HG02938 (cell line): Measurements from ENCODE around the gene PLEKHH2.

ENCODE experiments used
- ATAC-seq: cut with Tn5 transposase; IDR thresholded peaks from one replicate; pipeline ENCODE4 v1.9.1; 2021; ENCODE audit warnings: mild to moderate bottlenecking, moderate library complexity; ENCODE audit not compliant: unreplicated experiment

PLEKHH2 gene

DNA sequence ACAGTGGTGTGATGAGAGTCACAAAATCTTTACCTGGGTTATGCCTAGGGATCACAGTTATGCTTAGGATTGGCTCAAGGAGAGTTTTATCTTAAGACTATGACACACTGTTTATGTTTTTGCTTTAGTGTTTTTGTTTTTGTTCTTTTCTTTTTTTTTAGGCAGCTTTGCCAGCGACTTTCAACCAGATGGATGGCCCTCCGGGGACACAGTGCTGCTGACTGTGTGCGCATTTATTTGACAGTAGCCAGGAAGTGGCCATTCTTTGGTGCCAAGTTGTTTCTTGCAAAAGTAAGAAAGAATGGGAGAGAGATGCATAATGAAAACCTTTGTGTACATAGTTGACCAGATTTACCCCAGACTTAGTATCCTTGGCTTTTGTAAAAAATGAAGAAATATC is 121.7 kb downstream of the PLEKHH2 start:
- ATAC-seq, result no peak

DNA sequence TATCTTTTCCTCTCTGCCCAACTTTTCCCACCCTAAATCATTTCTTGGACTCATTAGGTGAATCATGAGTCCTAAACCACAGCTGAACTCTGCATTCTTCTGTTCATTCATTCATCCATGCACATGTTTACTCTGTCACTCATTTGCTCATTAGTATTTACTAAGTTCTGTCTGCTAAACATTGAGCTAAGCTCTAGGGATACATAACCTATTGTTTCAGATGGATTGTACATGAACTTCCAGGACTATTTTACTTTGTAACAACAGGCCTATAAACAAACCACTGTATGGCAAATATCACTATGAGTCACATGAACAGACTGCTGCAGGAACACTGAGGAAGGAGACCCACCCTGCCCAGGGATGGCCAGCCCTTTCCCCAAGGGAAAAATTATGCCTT is 122.1 kb downstream of the PLEKHH2 start:
- no peak for ATAC-seq

DNA sequence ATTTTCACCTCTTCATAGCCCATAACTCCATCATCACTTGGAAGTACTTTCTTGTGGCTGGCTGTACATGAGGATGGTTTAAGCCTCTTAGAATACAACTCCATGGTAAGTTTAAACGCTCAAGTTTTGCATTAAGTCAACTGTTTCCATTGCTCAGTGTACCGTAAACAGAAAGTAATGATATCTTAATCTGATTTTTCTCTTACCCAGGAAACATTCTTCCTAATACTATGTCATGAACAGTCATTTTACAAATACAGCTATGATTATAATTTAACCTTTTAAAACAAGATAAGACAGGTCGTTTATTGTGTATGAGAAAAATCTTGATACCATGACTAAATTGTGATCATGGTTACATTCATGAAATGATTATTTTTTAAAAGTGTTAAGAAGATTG is 125.2 kb downstream of the PLEKHH2 start:
- no peak for ATAC-seq

DNA sequence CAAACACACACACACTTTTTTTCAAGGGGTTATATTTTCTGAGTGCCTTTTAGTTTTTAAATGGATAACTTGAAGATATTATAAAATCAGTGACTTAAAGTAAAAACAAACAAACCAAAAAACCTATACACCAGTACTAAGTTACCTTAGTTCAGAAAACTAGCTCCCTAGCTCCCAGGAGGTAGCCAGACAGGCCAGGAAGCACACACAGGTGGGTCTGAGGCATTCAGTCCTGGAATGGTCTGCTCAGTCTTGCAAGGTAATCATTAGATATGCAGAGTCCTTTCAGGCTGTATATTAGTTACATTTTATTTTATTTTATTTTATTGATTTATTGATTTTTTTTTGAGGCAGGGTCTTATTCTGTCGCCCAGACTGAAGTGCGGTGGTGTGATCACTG is 126.0 kb downstream of the PLEKHH2 start:
- ATAC-seq, result no peak

DNA sequence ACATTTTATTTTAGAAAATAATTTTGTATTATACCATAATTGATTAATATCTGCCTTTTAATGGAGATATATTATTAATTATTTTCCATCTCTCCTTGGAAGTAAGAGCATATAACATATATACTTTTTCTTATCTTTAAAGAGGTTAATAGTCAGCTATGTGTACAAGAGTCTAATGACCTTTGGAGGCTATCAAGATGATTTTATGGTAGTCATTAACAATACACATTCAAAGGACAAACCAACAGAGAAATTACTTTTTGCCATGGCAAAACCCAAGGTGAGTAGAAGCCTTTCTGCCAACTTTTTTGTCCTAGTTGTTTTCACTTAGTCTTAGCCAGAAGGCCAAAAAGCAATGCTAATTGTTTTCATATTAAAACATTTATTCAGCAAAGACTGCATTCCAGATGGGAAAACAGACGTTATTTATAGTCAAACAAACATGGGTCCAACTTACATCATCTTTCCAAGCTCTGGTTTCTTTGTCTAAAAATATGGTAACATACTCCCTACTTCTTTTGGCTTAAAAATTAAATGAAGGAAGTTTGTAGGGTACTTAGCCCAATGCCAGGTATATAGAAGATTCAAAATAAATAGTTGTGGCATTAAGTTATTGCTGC is 127.1 kb downstream of the PLEKHH2 start:
- ATAC-seq, result no peak

DNA sequence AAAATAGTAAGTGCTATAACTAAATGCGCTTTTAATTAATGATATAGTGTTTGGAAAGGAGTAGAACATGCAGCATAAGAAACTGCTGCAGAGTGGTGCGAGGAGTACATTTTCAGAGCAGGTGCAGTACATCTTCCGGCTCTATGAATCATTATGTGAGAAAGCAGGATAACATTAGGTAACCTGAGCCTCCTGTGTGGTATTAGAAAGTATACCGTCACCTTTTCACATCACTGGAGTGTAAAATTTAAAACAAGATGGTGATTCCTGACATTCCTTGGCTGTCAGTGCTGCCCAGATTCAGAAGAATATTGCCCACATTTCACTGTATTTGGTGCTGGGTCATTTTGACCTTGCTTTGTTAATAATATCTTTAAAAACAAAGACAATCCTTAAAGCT is 128.9 kb downstream of the PLEKHH2 start:
- no peak for ATAC-seq

DNA sequence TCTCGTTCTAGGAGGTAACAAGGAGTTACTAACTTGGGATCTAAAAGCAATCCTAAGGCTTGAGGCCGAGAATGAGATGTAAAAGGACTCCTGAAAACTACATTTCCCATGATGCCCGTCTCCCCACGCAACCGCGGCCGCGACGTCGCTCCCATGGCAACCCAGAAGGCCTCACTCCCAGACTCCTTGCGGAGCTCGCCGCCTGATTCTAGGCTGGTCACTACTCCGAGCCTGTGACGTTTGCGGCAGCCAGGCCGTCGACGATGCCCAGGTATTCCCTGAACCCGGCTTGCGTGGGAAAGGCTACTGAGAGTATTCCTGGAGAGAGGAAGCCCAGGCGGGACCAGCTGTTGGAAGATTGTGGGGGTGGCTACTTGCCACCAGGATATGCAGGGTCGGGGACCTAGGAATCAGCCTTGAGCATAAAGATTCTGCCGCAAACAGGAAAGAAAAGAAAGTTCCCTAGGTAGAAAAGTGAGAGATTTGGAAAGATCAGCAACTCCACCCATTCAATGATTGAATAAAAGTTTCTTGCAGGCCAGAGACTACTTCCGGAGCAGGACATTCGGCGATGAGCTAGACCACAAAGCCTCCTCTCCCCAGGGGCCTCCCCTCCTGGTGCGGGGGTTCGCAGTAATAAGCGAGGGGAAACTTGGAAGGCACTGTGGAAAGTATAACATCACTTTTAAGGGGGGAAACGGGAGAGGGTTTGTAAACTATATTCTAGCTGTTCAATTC is 137.0 kb downstream of the PLEKHH2 start, which contains the start of gene DYNC2LI1:
Gene DYNC2LI1 (plus strand): TSS at position 164 of the 738 bp plus-strand sequence. CDS start 100 bp downstream, at position 264.
- peak; percentile 99 for ATAC-seq

DNA sequence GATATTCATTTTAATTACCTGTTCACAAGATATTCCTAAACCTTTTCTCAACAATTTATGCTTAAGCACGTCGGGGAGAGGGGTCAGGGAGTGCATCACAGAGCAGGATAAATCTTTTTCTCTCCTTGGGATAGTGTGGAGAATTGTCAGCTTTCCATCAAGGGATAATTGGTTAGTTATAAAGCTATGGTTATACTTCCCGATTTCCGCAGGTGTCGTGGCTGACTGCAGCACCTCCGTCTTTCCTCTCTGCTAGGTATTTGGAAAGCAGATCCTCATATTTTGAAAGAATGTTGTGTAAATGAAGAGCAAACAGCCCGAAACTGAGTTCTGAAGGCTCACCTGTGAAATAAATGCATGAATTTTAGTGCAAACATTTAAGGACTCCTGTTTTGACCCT is 137.6 kb downstream of the PLEKHH2 start:
- no peak for ATAC-seq

DNA sequence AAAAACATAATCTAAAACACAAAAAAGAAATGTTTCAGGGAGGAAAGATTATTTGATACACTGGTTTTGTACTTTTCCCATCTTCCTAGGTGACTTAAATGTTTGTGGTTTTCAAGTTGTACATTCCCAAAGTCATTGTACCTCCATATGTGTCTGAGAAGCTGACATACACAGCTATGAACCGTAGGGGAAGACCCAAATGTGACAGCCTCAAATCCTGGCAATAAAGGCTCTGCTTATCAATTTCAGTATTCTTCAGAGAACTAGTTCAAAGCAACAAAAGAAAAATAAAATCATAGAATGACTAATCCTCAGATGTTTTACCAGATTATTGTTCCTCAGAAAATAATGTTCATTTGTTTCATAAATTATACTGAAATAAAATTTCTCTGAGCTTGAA is 139.3 kb downstream of the PLEKHH2 start:
- ATAC-seq, result no peak

DNA sequence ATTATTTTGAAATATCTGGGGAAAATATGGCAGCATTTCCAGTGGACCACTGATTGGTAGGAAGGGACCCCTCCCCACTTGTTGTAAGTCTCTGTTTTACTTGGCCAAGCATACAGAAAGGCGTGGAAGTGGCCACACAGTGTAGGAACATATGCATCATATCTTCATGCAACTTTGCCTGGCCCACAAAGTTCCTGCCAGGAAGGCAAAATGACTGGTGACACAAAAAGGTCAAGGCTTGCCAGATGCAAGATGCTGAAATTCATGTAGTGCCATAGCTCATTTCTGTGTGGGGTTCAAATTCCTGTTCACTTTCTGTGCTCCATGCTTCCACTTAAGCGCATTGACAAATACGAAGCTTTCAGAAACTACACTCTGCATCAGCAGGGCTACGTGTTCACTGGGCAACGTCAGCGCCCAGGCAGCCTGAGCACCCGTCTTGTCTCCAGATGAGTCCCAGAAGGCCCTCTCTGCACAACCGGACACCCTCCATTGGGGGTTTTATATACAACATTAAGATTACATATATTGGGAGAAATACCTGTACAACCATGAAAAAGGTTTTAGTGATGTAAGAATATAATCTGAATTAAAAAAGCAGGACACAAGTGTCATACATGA is 140.4 kb downstream of the PLEKHH2 start:
- no peak for ATAC-seq

DNA sequence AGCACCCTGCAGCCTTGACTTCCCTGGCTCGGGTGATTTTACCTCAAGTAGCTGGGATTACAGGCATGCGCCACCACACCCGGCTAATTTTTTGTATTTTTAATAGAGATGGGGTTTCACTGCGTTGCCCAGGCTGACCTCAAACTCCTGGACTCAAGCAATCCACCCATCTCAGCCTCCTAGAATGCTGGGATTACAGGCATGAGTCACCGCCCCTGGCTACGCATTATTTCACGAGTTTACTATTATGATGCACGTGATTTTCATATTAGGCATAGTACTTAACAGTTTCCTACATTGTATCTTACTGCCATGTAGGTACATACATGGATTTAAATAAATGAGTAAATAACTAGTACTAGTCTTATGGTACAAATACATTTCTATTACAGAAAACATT is 141.2 kb downstream of the PLEKHH2 start:
- ATAC-seq, result no peak

DNA sequence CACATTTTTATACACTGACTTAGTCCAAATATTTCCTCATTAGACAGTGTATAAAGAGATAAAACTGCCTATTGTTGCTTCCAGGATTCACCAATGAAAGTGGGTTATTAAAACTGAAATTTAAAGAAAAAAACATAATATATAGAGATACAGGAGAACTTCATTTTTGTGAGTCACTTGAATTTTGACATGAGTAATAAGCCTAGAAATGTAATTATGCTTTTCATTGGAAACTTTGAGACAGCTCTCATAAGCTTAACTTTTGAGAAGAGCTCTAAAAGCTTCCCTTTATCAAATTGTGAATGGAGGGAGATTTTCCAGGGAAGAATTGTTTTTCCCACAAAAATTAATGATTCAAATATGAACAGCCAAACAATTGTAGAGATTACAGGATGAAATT is 150.8 kb downstream of the PLEKHH2 start:
- no peak for ATAC-seq

DNA sequence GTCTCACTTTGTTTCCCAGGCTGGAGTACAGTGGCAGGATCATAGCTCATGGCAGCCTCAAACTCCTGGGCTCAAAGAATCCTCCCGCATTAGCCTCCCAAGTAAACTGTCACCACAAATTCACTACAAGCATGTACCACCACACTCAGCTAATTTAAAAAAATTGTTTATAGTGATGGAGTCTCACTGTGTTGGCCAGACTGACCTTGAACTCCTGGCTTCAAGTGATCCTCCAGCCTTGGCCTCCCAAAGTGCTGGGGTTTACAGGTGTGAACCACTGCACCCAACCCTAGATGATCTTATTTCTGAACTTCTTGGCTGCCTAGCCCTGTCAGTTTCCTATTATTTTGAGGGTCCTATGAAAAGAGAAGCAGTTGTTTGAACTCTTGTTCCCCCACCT is 151.6 kb downstream of the PLEKHH2 start:
- ATAC-seq, result no peak

DNA sequence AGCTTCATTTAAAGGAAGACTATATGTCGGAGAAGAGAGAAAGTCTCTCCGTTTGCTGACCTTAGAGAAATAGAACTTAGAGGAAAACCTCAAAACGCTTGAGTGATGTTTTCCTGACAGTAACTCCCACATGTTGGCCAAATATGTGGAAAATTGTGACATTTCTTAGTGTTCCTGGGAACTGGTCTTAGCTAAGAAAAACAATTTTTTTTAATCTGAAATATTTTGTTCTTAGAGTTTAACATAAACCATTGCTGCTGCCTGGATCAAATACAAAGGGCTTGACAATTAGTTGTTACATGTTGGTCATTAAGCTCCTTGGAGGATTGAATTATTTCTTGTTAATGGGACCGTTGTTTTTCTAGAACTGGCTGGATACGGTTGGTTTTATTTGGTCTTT is 153.1 kb downstream of the PLEKHH2 start:
- ATAC-seq, result no peak

DNA sequence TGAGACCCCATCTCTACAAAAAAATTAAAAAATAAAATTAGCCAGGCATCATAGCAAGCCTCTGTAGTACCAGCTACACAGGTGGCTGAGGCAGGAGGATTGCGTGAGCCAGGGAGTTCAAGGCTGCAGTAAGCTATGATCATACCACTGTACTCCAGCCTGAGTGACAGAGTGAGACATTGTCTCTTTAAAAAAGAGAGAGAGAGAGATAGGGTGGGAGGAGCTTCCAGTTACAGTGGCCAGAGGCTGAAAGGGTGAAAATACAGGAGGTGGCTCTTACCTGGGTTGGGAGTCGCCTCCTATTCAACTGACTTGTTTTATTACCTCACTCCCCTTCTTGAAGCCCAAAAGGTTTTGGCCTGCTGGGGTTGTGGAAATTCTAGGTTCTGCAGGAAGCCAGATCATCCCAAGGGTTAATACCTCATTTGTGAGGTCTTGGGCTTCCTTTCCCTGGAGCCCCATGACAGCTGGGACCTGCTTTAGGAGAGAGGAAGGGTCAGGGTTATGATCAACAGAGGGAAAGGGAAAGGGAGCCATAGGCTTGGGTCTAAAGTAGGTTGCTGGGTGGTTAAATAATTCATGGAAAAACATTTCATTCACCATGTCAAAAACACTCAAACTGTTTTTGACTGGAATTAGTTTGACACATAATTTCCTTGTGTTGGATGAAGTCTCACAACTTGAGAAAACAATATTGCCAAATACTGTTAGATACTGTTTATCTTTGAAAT is 154.1 kb downstream of the PLEKHH2 start:
- no peak for ATAC-seq

DNA sequence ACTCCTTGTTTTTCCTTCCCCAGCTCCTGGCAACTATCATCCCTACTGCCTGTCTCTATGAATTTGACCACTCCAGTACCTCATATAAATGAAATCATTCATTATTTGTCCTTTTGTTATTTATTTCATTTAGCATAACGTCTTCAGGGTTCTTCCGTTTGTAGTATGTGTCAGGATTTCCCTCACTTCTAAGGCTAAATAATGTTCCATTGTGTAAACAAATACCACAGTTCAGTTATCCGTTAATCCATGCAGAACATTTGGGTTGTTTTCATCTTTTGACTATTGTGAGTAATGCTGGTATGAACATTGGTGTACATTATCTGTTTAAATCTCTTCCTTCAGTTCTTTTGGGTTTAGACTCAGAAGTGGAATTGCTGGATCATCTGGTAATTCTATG is 155.6 kb downstream of the PLEKHH2 start:
- ATAC-seq, result no peak

DNA sequence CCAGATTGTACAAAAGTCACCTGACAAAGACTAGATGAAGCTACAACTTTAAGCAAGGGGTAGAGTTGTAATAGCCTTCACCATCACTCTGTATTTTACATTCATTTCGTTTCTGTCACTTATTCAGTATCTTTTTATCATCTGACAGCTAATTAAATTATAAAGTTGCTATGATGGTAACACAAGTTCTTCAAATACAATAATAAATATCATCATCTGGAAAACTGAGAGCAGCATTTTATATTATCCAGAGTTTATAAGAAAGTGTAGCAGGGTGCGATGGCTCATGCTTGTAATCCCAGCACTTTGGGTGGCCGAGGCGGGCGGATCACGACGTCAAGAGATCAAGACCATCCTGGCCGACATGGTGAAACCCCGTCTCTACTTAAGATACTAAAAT is 157.9 kb downstream of the PLEKHH2 start:
- ATAC-seq, result no peak

DNA sequence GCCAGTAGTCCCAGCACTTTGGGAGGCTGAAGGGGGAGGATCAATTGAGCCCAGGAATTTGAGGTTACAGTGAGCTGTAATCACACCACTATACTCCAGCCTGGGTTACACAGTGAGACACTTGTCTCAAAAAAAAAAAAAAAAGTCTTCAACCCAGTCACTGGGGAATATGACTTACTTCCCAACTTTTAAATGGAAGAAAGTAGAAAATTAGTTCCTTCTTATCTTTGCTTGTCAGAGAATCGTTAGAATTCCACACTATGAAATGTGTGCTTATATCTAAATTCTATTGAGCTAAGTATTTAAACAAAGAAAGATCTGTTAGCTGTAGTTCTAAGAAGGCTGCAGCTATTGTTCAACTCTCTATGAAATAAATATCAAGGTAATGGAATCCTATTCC is 159.1 kb downstream of the PLEKHH2 start:
- no peak for ATAC-seq

DNA sequence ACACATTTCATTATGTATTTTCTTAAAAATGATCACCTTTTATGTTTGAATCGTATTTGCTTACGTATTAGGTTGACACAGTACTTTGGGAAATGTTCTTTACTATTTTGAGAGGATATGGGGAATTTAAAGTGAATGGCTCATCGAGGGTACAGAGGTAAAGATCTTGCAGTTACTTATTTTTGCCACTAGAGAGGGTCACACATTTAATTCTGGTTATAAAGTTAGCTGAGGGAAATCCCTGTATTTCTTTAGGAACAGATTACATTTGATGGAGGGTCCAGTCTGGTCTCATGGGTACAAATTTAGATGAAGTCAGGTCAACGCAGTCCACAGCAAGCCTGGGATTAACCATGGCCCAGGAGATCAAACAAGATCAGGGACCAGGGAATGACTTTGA is 161.2 kb downstream of the PLEKHH2 start:
- no peak for ATAC-seq

DNA sequence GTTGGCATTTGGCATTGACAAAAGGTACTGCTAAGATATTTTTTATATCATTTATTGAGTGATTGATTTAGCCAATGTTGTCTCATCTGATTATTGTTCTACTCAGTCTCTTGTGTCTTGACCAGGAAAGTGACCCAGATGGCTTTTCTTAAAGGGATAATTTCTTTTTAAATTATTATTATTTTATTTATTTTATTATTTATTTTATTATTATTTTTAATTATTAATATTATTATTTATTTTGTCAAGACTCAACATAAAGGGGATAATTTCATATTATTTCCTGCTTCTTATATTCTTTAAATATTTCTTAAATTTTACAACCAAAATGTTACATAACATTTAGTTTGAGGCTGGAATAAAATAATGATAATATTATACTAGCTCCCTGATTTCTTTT is 163.8 kb downstream of the PLEKHH2 start:
- no peak for ATAC-seq

DNA sequence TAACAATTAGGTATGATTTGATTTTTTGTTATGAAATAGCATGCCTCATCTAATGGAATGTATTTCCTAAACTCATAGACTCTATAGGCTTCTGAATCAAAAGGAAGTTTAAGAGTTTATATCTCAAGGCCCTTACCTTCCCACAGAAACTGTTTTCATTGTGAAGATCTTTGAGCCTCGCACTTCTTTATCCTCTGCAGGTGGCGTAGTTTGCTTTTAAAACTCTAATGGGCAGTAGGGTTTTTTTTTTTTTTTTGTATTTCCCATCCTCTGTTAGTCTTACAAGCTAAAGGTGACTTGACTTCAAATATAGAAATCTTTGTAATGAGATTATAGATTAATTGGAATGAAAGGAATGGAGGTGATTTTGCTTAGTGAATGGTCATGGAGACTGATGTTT is 165.1 kb downstream of the PLEKHH2 start:
- ATAC-seq, result no peak

DNA sequence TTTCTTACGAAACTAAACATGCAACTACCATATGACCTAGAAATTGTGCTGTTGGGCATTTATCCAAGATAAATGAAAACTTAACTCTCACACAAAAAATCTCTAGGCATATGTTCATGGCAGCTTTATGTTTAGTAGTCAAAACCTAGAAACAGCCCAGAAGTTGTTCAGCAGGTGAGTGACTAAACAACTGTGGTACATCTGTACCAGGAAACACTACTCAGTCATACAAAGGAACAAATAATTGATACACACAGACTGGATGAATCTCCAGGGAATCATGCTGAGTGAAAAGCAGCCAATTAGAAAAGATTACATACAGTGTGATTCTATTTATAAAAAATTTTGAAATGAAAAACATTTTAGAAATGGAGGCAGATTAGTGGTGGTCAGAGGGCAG is 166.1 kb downstream of the PLEKHH2 start:
- ATAC-seq, result no peak
